ENCODE measurements around the gene OR51G1.
"Not testable (repeated sequence)": the region's sequence is repeated elsewhere in the genome, so short reads cannot be mapped to it uniquely, and the experiment has no call there.

OR51G1 gene, protein sequence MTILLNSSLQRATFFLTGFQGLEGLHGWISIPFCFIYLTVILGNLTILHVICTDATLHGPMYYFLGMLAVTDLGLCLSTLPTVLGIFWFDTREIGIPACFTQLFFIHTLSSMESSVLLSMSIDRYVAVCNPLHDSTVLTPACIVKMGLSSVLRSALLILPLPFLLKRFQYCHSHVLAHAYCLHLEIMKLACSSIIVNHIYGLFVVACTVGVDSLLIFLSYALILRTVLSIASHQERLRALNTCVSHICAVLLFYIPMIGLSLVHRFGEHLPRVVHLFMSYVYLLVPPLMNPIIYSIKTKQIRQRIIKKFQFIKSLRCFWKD

GRCh38 chr11:4924239-4924638 lies at the start of gene OR51G1:
Gene OR51G1 (minus strand): TSS chr11:4924339. CDS start chr11:4924339, 0 bp downstream.
- no peak for DNase-seq (ENCODE audit: low read depth)

- no peak for DNase-seq (ENCODE audit: low read depth)
Measured at GRCh38 chr11:4962816-4963215, 38.7 kb upstream of the OR51G1 start.

- no peak for DNase-seq (ENCODE audit: low read depth)
Measured at GRCh38 chr11:4960877-4961276, 36.7 kb upstream of the OR51G1 start.

- no peak for DNase-seq (ENCODE audit: low read depth)
Measured at GRCh38 chr11:4957396-4957795, 33.3 kb upstream of the OR51G1 start.

DNA sequence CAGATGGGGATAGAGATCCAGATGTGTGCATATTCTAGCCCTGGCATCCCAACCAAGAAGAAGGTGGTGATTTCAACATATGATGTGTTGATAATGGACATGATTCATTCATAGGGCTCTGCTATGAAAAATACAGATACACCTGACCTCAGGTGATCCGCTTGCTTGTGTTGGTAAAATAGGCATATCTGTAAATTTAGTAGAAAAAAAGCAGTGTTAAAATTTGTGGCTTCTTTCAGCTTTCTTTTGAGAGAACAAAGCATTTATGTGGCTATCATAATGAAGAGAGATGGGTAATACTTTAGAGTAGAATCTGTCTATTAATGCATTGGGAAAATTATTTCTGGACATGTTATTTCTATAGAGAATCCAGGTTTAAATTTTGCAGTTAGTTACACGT lies 31.5 kb upstream of the OR51G1 start, which contains the start of gene OR51A2:
Gene OR51A2 (minus strand): TSS at position 101 of the 400 bp plus-strand sequence. CDS start 0 bp downstream, at position 101.
- DNase-seq (ENCODE audit: low read depth) = not testable (repeated sequence)

DNA sequence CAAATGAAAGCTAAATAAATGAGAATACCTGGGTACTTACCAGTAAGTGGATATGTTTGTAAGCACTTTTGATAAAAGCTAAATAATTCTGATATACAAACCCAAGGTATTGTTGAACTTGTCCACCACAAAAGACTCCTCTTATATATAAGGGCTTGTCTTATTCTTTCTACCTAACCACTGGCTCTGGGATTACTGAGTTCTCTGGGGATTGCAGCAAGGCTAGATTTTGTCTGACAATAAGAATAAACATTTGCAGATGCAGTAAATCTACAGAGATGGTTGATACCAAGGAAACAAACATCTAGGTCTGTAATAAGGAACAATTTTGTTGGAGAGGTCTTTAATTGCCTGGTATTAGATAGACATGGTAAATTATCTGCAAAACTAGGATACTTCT lies 23.4 kb upstream of the OR51G1 start, which contains the start of gene OR51A4:
Gene OR51A4 (minus strand): TSS at position 101 of the 400 bp plus-strand sequence. CDS start 505 bp downstream, outside the sequence.
- DNase-seq (ENCODE audit: low read depth) = no peak

DNA sequence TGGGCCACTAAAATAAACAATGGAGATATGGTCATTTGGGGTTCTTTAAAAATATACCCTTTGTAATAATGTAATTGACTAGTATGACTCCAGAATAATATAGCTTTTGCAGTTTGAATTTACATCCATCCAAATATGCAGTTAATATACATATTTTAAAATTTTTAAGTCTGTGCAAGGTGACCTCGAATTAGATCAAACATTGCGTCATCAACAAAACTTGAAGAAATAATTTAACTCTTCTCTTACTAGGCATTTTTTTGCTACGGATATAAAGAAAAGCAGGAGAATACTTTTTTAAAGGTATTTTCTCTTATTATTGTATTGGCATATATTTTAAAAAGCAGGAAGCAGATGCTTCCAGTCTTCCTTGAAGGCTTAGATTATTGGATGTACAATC lies 12.6 kb upstream of the OR51G1 start:
- no peak for DNase-seq (ENCODE audit: low read depth)

GRCh38 chr11:4932751-4933150 lies 8.6 kb upstream of the OR51G1 start:
- DNase-seq (ENCODE audit: low read depth) = no peak

GRCh38 chr11:4926608-4927007 lies 2.5 kb upstream of the OR51G1 start:
- no peak for DNase-seq (ENCODE audit: low read depth)

- no peak for DNase-seq (ENCODE audit: low read depth)
Measured at GRCh38 chr11:4922304-4922703, 1.8 kb downstream of the OR51G1 start.

DNA sequence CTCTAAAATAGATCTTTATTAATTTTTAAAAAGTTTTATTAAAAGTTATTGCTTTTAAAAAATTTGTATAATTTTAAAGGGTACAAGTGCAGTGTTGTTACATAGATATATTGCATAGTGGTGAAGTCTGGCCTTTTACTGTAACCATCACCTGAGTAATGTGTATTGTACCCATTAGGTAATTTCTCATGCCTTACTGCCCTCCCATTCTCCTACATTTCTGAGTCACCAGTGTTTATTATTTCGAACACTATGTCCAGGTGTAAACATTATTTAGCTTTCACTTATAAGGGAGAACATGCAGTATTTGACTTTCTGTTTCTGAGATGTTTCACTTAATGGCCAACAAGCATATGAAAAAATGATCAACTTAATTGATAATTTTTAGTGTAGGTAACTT lies 2.3 kb downstream of the OR51G1 start:
- no peak for DNase-seq (ENCODE audit: low read depth)

DNA sequence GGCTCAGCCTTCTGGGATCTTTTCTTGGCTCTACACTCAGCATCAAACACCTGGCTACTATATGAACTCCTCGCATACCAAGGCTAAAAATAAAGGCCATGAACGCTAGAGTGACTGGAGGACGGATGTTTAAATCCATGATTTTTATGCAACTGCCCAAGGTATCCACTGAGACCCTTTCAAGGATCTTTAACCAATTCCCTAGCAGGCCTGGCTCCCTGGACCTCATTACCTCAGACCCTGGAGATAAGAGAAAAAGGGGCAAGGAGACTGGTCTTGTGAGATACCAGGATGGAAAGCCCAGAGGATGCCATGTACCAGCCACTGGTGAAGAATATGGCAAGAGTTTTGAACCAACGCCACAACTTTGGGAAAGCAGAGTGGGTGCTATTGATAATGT lies 4.9 kb downstream of the OR51G1 start, which contains the start of gene OR51G2:
Gene OR51G2 (minus strand): TSS at position 101 of the 400 bp plus-strand sequence. CDS start 3,687 bp downstream, outside the sequence.
- DNase-seq (ENCODE audit: low read depth) = no peak

DNA sequence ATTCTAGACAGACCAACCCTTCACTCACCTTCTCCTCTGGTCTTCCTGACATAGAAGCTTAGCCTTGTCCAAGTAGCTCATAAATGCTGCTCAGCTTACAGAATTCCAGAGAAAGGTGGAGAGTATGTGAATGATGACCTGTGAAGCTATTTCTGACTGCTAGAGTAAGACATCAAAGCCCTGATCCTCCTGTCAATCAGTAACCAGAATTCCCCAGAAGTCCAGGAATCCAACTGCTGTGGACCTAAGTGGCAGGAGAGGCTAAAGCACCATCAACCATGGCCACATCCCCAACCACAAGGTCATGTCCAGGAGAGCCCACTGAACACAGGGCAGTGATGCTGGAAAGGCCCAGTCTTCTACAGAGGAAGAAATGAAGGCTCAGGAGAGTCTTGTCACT lies 7.6 kb downstream of the OR51G1 start:
- no peak for DNase-seq (ENCODE audit: low read depth)

GRCh38 chr11:4903484-4903883 lies 20.7 kb downstream of the OR51G1 start, which contains the start of gene OR51A7:
Gene OR51A7 (plus strand): TSS chr11:4903783. CDS start chr11:4907370, 3,587 bp downstream.
- no peak for DNase-seq (ENCODE audit: low read depth)

- no peak for DNase-seq (ENCODE audit: low read depth)
Measured at GRCh38 chr11:4891996-4892640, 32.0 kb downstream of the OR51G1 start.

DNA sequence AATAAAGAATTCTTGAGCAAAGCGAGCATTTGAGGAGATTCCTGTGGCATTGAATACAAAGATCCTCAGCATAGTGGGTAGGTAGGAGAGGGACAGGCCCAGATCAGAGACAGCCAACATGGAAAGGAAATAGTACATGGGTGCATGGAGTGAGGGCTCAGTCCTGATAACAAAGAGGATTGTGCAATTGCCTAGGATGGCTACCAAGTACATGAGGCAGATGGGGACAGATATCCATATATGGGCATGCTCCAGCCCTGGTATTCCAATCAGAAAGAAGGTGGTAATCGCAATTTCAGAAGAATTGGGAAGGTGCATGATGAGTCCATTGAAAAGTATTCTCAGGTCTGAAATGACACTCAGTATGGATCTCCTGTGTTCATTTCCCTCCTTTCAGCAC lies 33.9 kb downstream of the OR51G1 start:
- no peak for DNase-seq (ENCODE audit: low read depth)

GRCh38 chr11:4887591-4887990 lies 36.5 kb downstream of the OR51G1 start:
- DNase-seq (ENCODE audit: low read depth) = no peak

DNA sequence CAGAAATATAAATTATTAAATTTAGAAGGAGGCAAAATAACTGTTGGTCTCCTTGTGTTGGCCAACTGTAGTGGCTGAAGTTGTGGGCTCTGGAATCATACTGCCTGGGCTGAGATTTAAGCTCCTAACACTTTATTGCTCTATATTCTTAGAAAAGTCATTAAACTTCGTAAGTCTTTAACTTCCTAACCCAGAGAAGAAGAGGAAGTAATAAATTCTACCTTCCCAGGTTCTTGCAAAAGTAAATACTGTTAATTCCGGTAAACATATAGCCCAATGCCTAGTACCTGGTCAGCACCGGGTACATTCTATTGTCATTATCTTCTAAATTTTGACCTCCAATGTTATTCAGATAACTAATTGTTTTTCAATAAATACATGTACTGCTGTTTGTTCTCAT lies 38.0 kb downstream of the OR51G1 start:
- no peak for DNase-seq (ENCODE audit: low read depth)

- DNase-seq (ENCODE audit: low read depth) = no peak
Measured at GRCh38 chr11:4884361-4884760, 39.8 kb downstream of the OR51G1 start.

GRCh38 chr11:4882543-4882942 lies 41.6 kb downstream of the OR51G1 start:
- DNase-seq (ENCODE audit: low read depth) = no peak

- no peak for DNase-seq (ENCODE audit: low read depth)
Measured at GRCh38 chr11:4881860-4882500, 42.2 kb downstream of the OR51G1 start, which contains the start of gene OR51T1. Gene OR51T1 (plus strand): TSS chr11:4881900. CDS start chr11:4881900, 0 bp downstream.

DNA sequence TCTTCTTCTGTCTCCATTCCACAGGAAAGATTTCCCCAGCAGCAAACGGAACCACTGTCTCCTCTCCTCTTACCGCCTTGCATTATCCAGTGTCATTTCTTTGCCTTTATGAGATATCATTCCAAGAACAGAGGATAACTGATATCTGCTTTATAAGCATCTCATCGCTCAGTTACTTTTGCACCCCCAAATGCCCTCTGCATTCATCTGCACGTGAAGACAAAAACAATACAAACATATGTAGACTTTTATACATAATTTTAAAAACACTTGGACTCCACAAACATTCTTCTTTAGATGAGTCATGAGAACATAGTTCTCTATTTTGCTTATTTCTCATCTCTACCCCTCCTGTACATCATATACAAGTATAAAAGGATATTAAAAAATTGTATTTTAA lies 43.0 kb downstream of the OR51G1 start:
- DNase-seq (ENCODE audit: low read depth) = no peak

All from stimulated activated CD8-positive, alpha-beta memory T cell treated with anti-CD3 and anti-CD28 coated beads, Interleukin-15, amount 100 ng/mL, for 1 hour (primary cell).